GM18499 (cell line): ENCODE measurements around the gene FAM222A.

Experiments
- ATAC-seq: cut with Tn5 transposase; IDR thresholded peaks from one replicate; pipeline ENCODE4 v1.9.1; 2021; ENCODE audit warnings: moderate number of reproducible peaks; ENCODE audit not compliant: insufficient read depth, unreplicated experiment

Gene FAM222A

DNA sequence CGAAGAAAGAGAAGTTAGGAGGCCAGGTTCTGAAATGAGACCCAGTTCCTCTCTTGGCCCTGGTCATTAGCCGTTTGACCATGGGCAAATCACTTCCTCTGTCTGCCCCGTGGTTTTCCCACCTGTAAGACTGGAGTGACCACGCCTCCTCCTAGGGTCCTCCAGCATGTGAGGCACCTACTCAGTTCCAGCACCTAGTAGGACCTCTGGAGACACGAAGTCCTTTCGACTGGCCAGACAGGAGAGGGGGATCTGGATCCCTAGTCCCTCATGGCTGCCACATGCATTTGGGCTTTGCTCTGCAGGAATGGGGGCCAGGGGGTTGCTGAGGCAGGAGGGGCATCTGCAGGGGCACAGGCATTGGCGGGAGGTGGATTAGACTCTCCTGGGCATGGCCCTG, 103.2 kb downstream of the FAM222A start:
- ATAC-seq = no peak

GRCh38 chr12:109817627-109818231, 104.1 kb downstream of the FAM222A start:
- ATAC-seq = no peak

GRCh38 chr12:109818253-109818652, 104.6 kb downstream of the FAM222A start:
- ATAC-seq = no peak

DNA sequence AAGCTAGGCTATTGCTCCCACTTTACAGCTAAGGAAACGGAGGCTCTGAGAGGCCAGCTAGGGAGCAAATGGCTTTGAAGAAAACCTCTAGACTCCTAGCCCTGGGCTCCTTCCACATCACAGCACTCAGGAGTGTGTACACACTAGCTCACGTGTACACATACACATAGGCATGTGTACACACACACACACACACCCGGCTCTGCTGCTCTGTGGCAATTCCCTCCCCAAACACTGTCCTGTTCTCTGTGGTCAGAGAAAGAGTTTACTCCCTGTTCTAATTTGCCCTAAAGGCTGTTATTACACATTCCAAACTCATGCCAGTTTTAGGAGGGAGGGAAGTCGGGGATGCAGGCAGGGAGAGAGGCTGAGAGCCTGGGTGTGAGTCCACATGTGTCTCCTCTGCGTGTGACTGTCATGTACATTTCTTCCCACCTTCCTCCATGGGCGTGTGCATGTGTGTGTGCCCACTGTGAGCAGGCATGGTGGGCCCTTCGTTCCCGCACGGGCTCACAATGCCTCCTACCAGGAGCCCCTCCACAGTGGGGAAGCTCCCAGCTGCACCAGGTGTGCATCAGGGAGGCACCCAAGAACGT, 105.4 kb downstream of the FAM222A start:
- no peak for ATAC-seq
